ENCODE data around the gene PKN1.
"Not testable (repeated sequence)": the region's sequence is repeated elsewhere in the genome, so short reads cannot be mapped to it uniquely, and the experiment has no call there.

Gene PKN1

DNA sequence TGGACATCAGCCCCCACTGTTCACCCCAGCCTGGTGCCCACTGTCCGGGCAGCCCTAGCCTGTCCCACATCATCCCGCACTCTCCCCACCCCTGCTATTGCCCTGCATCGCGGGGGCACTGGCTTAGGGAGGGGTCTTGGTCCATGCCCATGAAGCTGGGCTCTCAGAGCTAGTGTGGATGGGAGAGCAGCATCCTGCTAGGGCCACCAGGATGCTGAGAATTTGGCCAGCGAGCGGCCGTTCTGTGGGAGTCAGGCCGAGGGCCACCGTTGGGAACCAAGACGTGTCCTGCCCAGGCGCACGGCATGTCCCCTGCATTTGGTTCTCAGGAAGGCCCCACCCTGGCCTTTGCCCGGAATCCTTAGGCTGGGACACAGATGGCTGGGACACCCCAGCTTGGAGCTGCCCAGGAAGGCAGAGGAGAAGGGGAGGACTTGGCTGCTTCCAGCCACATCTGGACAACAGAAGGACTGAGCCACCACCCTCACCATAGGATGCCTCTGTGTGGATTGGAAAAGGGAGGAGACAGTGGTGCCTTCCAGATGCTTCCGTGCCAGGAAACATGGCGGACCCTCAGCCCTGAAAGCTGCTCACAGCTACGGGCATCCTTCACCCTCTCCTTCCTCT lies 37.3 kb upstream of the PKN1 start:
- no peak for FAIRE-seq
- TF ChIP-seq POLR2AphosphoS5 (IDR thresholded peaks at IDR 0.05; ENCODE audit: low read depth, low read length) (0 out of 2 replicates have a peak, but pooled peaks have one; percentile 11), TAF1 (IDR thresholded peaks at IDR 0.05; ENCODE audit: low read depth, low read length) (no peak)
- DNase-seq (ENCODE audit: insufficient read length, low spot score), result no peak

DNA sequence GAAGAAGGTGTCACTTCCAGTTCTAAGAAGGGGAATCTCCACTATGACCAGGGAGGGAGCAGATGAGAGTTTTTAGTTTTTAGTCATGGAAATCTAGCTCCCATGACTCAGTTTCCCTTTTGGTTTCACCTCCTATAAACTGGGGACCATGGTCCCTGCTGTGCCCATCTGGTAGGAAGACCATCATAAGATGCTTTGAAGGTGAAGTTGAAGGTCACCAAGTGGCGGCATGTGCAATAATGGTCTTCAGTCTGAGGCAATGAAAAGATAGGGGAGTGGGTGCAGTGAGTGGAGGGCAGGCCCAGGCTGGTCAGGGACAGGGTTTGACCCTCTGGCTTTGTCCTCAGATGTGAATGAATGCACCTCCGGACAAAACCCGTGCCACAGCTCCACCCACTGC lies 36.4 kb upstream of the PKN1 start:
- not testable (repeated sequence) for DNase-seq (ENCODE audit: insufficient read length, low spot score)
- FAIRE-seq, result peak; percentile 35

DNA sequence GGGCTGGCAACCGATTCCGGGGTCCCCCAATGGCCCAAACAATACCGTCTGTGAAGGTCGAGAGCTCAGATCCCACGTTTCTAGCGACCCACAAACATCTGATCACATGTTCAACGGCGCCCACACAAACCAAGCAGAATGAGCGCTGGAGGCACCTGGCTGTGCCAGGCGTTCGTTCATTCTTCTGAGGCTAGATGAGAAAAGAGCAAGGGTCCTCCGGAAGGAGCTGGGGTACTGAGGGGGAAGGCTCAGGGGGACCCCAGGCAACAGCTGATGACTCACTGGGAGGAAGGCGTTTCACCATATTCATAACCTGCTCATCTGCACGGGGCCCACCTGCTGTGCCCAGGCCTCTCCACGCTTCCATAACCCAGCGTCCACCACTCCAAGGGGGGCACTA lies 35.9 kb upstream of the PKN1 start:
- DNase-seq (ENCODE audit: insufficient read length, low spot score); FAIRE-seq: not testable (repeated sequence)

DNA sequence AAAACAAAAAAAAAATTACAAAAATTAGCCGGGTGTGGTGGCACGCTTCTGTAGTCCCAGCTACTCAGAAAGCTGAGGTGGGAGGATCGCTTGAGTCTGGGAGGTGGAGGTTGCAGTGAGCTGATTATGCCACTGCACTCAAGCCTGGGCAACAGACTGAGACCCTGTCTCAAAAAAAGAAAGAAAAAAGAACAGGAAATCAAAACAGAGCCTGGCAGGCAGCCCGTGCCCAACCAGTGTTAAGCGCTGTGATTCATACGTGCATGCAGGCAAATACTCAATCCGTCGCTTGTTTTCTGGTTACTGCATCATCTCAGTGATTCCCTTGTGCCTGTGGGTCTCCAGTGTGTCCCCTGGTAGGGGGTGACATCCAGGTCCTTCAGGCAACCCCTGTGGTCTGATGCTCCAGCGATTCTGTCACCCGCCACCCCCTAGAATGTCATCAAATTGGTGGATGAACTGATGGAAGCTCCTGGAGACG lies 32.1 kb upstream of the PKN1 start:
- DNase-seq (ENCODE audit: insufficient read length, low spot score), result no peak
- FAIRE-seq, result no peak
- TF ChIP-seq PAX5 (IDR thresholded peaks at IDR 0.05; ENCODE audit: insufficient read depth, low read length, severe bottlenecking) (no peak), TAF1 (IDR thresholded peaks at IDR 0.05; ENCODE audit: low read depth, low read length) (no peak), POU2F2 (IDR thresholded peaks at IDR 0.05; ENCODE audit: low read depth, low read length) (no peak), POLR2A (IDR thresholded peaks at IDR 0.05; ENCODE audit: low read depth, low read length) (no peak), POLR2AphosphoS5 (IDR thresholded peaks at IDR 0.05; ENCODE audit: low read depth, low read length) (no peak), SPI1 (IDR thresholded peaks at IDR 0.05; ENCODE audit: low read depth, low read length) (no peak)

DNA sequence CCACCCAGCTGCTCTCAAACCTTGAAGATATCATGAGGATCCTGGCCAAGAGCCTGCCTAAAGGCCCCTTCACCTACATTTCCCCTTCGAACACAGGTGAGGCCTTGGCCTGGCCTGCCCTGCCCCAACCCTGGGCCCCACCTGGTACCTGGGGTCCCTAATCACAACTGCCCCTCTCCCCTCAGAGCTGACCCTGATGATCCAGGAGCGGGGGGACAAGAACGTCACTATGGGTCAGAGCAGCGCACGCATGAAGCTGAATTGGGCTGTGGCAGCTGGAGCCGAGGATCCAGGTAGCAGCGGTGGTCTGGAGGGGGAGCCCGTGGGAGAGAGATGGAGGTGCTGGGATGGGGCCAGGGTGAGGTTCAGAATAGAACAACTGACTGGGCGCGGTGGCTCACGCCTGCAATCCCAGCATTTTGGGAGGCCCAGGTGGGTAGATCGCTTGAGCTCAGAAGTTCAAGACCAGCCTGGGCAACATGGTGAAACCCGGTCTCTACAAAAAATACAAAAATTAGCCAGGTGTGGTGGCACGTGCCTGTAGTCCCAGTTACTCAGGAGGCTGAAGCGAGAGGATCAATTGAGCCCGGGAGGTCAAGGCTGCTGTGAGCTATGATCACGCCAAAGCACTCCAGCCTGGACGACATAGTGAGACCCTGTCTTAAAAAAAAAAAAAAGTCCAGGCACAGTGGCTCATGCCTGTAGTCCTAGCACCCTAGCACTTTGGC lies 31.5 kb upstream of the PKN1 start:
- no peak for TF ChIP-seq PAX5 (IDR thresholded peaks at IDR 0.05; ENCODE audit: insufficient read depth, low read length, severe bottlenecking)
- TF ChIP-seq POU2F2 (IDR thresholded peaks at IDR 0.05; ENCODE audit: low read depth, low read length), result no peak
- TF ChIP-seq SPI1 (IDR thresholded peaks at IDR 0.05; ENCODE audit: low read depth, low read length), result no peak
- FAIRE-seq, result no peak
- no peak for DNase-seq (ENCODE audit: insufficient read length, low spot score)

- TF ChIP-seq POLR2AphosphoS5 (IDR thresholded peaks at IDR 0.05; ENCODE audit: low read depth, low read length) (0 out of 2 replicates have a peak, but pooled peaks have one; percentile 27), PAX5 (IDR thresholded peaks at IDR 0.05; ENCODE audit: insufficient read depth, low read length, severe bottlenecking) (no peak)
- no peak for DNase-seq (ENCODE audit: insufficient read length, low spot score)
- no peak for FAIRE-seq
These were observed 30.6 kb upstream of the PKN1 start for GRCh38 chr19:14402332-14403144.

DNA sequence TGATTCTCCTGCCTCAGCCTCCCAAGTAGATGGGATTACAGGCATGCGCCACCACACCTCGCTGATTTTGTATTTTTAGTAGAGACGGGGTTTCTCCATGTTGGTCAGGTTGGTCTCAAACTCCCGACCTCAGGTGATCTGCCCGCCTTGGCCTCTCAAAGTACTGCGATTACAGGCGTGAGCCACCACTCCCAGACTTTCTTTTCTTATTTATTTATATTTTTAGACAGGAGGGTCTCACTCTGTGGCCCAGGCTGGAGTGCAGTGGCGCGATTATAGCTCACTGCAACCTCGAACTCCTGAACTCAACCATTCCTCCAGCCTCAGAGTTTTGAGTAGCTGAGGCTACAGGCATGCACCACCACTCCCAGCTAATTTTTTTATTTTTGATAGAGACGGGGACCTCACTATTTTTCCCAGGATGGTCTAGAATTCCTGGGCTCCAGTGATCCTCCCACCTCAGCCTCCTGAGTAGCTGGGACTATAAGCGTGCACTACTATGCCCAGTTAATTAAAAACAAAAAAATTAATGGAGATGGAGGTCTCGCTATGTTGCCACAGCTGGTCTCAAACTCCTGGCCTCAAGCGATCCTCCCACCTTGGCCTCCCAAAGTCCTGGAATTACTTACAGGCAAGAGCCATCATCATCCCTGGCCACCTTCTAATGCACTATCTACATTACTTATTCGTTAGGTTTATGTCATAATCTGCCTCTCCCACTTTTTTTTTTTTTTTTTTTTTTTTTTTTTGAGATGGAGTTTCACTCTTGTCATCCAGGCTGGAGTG lies 29.8 kb upstream of the PKN1 start:
- not testable (repeated sequence) for FAIRE-seq; DNase-seq (ENCODE audit: insufficient read length, low spot score)

- no peak for DNase-seq (ENCODE audit: insufficient read length, low spot score)
- peak; percentile 38 for FAIRE-seq
- TF ChIP-seq PAX5 (IDR thresholded peaks at IDR 0.05; ENCODE audit: insufficient read depth, low read length, severe bottlenecking) (no peak), TAF1 (IDR thresholded peaks at IDR 0.05; ENCODE audit: low read depth, low read length) (no peak), POLR2A (IDR thresholded peaks at IDR 0.05; ENCODE audit: low read depth, low read length) (peak; percentile 36)
These were observed 28.8 kb upstream of the PKN1 start for GRCh38 chr19:14404312-14404711.

- DNase-seq (ENCODE audit: insufficient read length, low spot score) (no peak), FAIRE-seq (no peak)
- no peak for TF ChIP-seq SPI1 (IDR thresholded peaks at IDR 0.05; ENCODE audit: low read depth, low read length)
- no peak for TF ChIP-seq PAX5 (IDR thresholded peaks at IDR 0.05; ENCODE audit: insufficient read depth, low read length, severe bottlenecking)
- no peak for TF ChIP-seq POLR2AphosphoS5 (IDR thresholded peaks at IDR 0.05; ENCODE audit: low read depth, low read length)
- no peak for TF ChIP-seq TAF1 (IDR thresholded peaks at IDR 0.05; ENCODE audit: low read depth, low read length)
- no peak for TF ChIP-seq POU2F2 (IDR thresholded peaks at IDR 0.05; ENCODE audit: low read depth, low read length)
- TF ChIP-seq POLR2A (IDR thresholded peaks at IDR 0.05; ENCODE audit: low read depth, low read length), result no peak; the same call in 1 of the 2 replicates
These were observed 27.7 kb upstream of the PKN1 start for GRCh38 chr19:14405380-14405757.

GRCh38 chr19:14405758-14406644 lies 27.1 kb upstream of the PKN1 start:
- peak; percentile 97 for FAIRE-seq
- no peak for TF ChIP-seq SPI1 (IDR thresholded peaks at IDR 0.05; ENCODE audit: low read depth, low read length)
- TF ChIP-seq POLR2A (IDR thresholded peaks at IDR 0.05; ENCODE audit: low read depth, low read length), result no peak; the same call in 1 of the 2 replicates
- peak; percentile 46; the same call in 1 of the 2 replicates for TF ChIP-seq POLR2AphosphoS5 (IDR thresholded peaks at IDR 0.05; ENCODE audit: low read depth, low read length)
- DNase-seq (ENCODE audit: insufficient read length, low spot score), result peak; percentile 100
